ENCODE data around the gene BTN3A1. TPM values are rescaled to one million over a fixed set of nuclear protein-coding genes. Genes with fewer than 3 reads are reported as not detected.

BTN3A1 gene
- total RNA-seq, 2 donors from 2014 or later: 15.6 to 15.9 TPM

DNA sequence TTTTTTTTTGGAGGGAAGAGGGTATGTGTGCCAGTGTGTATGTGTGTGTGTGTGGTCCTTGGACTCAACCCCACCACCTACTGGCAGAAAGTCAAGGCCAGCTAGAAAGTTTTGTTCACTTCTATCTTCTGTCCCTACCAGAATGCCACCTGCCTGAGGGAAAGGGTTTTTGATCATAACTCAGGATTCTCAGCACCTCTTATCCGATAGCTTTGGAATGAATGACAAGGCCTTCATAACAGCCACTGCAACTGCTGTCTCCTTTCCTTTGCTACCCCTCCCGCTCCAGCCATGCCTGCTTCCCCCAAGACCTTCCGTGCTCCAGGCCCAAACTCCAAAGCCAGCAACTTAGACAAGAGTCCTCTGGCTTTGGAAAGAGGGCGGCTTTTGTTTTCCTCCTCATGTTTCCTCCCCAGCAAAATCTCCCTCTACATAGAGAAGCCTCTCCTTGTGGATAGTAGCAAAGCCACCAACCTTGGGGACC lies 18.7 kb downstream of the BTN3A1 start:
- Histone ChIP-seq H3K36me3 (no peaks in the 10 kb centered on the region), H3K27me3 (replicated peaks; ENCODE audit: insufficient read depth) (no peaks in the 10 kb centered on the region), H3K4me1 (replicated peaks) (no peaks in the 10 kb centered on the region), H3K4me3 (peak overlapping the region; percentile 51 to 78), H3K9me3 (no peaks in the 10 kb centered on the region), H3K27ac (peak overlapping the region; percentile 85 to 93)
- WGBS: 26% methylated on average over 4 of the region's 4 CpGs
- TF ChIP-seq, protein P1, sequence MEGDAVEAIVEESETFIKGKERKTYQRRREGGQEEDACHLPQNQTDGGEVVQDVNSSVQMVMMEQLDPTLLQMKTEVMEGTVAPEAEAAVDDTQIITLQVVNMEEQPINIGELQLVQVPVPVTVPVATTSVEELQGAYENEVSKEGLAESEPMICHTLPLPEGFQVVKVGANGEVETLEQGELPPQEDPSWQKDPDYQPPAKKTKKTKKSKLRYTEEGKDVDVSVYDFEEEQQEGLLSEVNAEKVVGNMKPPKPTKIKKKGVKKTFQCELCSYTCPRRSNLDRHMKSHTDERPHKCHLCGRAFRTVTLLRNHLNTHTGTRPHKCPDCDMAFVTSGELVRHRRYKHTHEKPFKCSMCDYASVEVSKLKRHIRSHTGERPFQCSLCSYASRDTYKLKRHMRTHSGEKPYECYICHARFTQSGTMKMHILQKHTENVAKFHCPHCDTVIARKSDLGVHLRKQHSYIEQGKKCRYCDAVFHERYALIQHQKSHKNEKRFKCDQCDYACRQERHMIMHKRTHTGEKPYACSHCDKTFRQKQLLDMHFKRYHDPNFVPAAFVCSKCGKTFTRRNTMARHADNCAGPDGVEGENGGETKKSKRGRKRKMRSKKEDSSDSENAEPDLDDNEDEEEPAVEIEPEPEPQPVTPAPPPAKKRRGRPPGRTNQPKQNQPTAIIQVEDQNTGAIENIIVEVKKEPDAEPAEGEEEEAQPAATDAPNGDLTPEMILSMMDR (IDR thresholded peaks at IDR 0.05): peak in 2 of 4 experiments; percentile 16 to 26
- no peak for TF ChIP-seq POLR2A (IDR thresholded peaks at IDR 0.05)
- intact Hi-C loops (cut with DNase I): no loop called here
- no peak for DNase-seq (ENCODE audit: low spot score)

DNA sequence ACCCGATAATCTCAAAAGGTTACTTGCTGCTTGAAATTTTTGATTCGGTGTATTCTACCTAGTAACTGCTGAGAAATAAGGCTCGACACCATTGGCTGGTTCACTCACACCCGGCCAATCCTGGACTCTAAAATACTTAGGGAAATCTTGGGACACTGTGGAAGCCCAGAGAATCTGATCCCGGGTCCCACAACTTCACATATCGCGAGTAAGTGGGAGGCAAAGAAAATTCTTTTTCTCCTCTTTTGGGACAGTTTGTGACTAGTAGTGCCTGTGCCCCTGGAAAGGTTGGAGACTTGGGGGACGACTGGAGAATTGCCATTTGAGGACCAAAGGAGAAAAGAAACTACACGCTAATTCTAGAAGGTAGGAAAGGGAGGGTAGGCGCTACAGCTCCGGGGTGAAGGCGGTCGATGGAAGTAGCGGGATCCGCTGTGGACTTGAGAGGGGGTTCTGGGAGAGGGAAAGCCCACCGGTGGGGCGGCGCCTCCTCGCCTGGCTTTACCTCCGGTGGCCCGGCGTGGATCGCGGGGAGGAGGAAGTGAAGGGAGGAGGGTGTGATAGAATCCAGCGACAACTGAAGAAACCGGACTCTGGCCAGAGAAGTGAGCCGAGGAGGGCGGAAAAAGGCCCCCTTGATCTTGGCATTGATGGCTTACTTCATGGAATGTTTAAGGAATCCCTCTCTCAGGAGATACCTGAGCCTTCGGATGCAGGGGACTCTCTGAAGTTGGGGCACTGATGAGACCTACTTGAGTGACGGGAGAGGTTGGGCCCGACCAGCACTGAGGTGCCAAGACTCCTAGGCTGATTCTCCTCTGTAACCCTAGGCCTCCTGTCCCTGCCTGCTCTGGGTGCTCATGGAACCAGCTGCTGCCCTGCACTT lies 19.4 kb downstream of the BTN3A1 start:
- intact Hi-C loops (cut with DNase I): no loop called here
- peak overlapping the region; percentile 51 to 78 for H3K4me3 ChIP-seq
- peak overlapping the region; percentile 85 to 93 for H3K27ac ChIP-seq
- TF ChIP-seq POLR2AphosphoS5 (IDR thresholded peaks at IDR 0.05): peak; percentile 86
- TF ChIP-seq POLR2A (IDR thresholded peaks at IDR 0.05): peak; percentile 56
- TF ChIP-seq, protein P1 (IDR thresholded peaks at IDR 0.05): peak in 1 of 4 experiments; percentile 9
- no peaks in the 10 kb centered on the region for H3K36me3 ChIP-seq
- no peaks in the 10 kb centered on the region for H3K27me3 ChIP-seq (replicated peaks; ENCODE audit: insufficient read depth)
- under 1% methylated on average over 31 of the region's 31 CpGs for WGBS
- H3K9me3 ChIP-seq: no peaks in the 10 kb centered on the region
- H3K4me1 ChIP-seq (replicated peaks): no peaks in the 10 kb centered on the region
- peak; percentile 83 for DNase-seq (ENCODE audit: low spot score)

DNA sequence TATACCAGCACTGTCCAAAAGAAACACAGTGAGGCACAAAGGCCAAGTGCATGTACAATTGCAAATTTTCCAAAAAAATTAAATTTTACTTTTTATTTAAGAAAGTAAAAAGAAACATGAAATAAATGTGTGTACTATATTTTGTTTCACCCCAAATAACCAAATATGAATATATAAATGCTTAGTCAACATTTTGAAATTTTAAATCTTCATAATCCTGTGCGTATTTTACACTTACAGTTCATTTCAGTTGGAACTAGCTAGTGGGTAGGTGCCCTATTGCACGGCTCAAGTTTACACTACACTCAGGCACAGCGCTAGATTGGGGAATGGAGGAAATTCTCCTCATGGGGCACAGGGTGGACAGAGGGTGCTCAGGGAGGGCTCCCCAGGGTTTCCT lies 20.3 kb downstream of the BTN3A1 start:
- Histone ChIP-seq H3K27ac (no peak overlapping the region), H3K9me3 (no peaks in the 10 kb centered on the region), H3K4me1 (replicated peaks) (no peaks in the 10 kb centered on the region), H3K4me3 (no peak overlapping the region), H3K27me3 (replicated peaks; ENCODE audit: insufficient read depth) (no peaks in the 10 kb centered on the region), H3K36me3 (no peaks in the 10 kb centered on the region)
- intact Hi-C loops (cut with DNase I): no loop called here
- TF ChIP-seq POLR2A (IDR thresholded peaks at IDR 0.05): no peak
- TF ChIP-seq POLR2AphosphoS5 (IDR thresholded peaks at IDR 0.05): no peak
- TF ChIP-seq, protein P1 (IDR thresholded peaks at IDR 0.05): no peak
- WGBS: 86% methylated on average over 3 of the region's 3 CpGs
- DNase-seq (ENCODE audit: low spot score): no peak

DNA sequence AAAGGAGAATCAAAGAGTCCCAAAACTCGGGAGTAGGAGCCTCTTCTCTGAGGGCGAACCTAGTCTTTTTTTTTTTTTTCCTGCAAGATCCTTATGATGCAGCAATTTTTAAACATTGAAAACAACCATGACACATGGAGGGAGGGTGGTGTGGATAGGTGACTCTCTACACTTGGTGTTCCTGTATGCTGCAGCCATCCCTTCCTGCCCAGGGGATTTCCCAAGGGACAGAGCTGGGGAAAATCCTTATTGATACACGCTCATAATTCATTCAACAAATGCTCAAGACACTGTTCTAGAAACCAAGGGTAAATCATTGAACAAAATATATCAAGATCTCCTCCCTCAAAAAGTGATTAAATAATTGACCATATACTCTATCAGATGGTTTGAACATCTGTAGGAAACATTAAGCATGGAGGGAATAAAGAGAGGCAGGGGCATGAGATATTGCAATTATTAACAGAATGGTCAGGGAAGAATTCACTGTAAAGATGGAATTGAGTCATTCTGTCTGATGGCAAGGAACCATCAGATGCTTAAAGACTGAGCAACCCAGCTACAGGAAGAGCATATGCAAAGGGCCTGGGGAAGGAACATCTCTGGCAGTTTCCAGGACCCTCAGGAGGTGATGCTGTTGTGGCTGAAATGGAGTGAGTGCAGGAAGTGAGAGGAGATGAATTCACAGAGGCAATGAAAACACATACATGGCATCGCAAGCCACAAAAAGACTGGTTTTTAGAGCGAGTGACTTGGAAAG lies 24.8 kb downstream of the BTN3A1 start:
- Histone ChIP-seq H3K27me3 (replicated peaks; ENCODE audit: insufficient read depth) (no peaks in the 10 kb centered on the region), H3K36me3 (no peaks in the 10 kb centered on the region), H3K27ac (no peak overlapping the region), H3K4me3 (no peak overlapping the region), H3K9me3 (no peaks in the 10 kb centered on the region), H3K4me1 (replicated peaks) (no peaks in the 10 kb centered on the region)
- no peak for DNase-seq (ENCODE audit: low spot score)
- TF ChIP-seq POLR2AphosphoS5 (IDR thresholded peaks at IDR 0.05): no peak
- TF ChIP-seq, protein P1 (IDR thresholded peaks at IDR 0.05): no peak
- 91% methylated on average over 5 of the region's 5 CpGs for WGBS
- intact Hi-C loops (cut with DNase I): no loop called here
